AG09319 (cell line): ENCODE data around the gene GTSE1.
"Not testable (repeated sequence)": the region's sequence is repeated elsewhere in the genome, so short reads cannot be mapped to it uniquely, and the experiment has no call there.

Experiments
- DNase-seq: peaks from one replicate; pipeline ENCODE4 v3.0.0-alpha.2; 2010; ENCODE audit warnings: low read depth; ENCODE audit errors: extremely low read depth
- TF ChIP-seq, protein P1 (sequence below): IDR thresholded peaks from 2 replicates; pipeline ENCODE4 v1.5.1; 2011; ENCODE audit warnings: low read depth, mild to moderate bottlenecking, inconsistent platforms, low read length, moderate library complexity

GTSE1 gene

GRCh38 chr22:46303347-46303965 is 6.8 kb downstream of the GTSE1 start:
- TF ChIP-seq, protein P1, sequence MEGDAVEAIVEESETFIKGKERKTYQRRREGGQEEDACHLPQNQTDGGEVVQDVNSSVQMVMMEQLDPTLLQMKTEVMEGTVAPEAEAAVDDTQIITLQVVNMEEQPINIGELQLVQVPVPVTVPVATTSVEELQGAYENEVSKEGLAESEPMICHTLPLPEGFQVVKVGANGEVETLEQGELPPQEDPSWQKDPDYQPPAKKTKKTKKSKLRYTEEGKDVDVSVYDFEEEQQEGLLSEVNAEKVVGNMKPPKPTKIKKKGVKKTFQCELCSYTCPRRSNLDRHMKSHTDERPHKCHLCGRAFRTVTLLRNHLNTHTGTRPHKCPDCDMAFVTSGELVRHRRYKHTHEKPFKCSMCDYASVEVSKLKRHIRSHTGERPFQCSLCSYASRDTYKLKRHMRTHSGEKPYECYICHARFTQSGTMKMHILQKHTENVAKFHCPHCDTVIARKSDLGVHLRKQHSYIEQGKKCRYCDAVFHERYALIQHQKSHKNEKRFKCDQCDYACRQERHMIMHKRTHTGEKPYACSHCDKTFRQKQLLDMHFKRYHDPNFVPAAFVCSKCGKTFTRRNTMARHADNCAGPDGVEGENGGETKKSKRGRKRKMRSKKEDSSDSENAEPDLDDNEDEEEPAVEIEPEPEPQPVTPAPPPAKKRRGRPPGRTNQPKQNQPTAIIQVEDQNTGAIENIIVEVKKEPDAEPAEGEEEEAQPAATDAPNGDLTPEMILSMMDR: no peak
- DNase-seq: no peak

DNA sequence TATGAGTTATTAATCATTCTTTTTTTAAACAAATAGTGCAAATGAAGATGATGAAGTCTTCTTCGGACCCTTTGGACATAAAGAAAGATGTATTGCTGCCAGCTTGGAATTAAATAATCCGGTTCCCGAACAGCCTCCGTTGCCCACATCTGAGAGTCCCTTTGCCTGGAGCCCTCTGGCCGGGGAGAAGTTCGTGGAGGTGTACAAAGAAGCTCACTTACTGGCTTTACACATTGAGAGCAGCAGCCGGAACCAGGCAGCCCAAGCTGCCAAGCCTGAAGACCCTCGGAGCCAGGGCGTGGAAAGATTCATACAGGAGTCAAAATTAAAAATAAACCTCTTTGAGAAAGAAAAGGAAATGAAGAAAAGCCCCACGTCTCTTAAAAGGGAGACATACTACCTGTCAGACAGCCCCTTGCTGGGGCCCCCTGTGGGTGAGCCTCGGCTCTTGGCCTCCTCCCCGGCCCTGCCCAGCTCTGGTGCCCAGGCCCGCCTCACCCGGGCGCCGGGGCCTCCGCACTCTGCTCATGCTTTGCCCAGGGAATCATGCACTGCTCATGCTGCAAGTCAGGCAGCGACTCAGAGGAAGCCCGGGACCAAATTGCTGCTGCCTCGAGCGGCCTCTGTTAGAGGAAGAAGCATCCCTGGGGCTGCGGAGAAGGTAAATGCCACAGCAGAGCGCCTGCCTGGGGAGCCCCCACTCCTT is 11.8 kb downstream of the GTSE1 start:
- TF ChIP-seq, protein P1: no peak
- DNase-seq: no peak

GRCh38 chr22:46309526-46310085 is 12.9 kb downstream of the GTSE1 start:
- no peak for DNase-seq
- TF ChIP-seq, protein P1: no peak

DNA sequence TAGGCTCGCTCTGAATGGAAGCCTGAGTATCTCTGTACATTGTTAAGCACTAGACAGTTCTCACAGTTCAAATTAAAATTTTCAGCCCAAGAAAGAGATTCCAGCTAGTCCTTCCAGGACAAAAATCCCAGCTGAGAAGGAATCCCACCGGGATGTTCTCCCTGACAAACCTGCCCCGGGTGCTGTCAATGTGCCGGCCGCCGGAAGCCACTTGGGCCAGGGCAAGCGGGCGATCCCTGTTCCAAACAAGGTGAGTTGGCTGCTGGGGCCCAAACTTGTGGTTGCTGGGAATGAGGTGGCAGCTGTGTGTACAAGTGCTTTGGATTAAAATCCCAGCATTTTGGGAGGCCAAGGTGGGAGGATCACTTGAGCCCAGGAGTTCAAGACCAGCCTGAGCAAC is 15.4 kb downstream of the GTSE1 start:
- DNase-seq: no peak

DNA sequence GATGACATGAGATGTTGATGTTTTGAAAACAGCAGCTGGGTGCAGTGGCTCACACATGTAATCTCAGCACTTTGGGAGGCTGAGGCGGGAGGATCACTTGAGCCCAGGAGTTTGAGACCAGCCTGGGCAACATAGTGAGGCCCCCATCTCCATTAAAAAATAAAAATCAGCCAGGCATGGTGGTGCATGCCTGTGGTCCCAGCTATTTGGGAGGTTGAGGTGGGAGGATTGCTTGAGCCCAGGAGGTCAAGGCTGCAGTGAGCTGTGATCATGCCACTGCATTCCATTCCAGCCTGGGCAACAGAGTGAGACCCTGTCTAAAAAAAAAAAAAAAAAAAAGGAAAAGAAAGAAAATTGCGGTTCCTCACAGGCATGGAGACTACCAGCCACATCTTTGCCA is 16.2 kb downstream of the GTSE1 start:
- DNase-seq: not testable (repeated sequence)

More for the DNA sequence above, 15.4 kb downstream of the GTSE1 start:
- TF ChIP-seq, protein P1: no peak

DNA sequence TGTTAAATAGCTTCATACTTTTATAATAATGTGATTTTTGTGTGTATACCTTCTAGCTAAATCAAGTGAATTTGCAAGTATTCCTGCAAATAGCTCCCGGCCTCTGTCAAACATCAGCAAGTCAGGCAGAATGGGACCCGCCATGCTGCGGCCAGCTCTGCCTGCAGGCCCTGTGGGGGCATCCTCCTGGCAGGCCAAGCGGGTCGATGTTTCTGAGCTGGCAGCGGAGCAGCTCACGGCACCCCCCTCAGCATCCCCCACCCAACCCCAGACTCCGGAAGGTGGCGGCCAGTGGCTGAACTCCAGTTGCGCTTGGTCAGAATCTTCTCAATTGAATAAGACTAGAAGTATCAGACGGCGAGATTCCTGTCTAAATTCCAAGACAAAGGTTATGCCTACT is 19.3 kb downstream of the GTSE1 start:
- TF ChIP-seq, protein P1: no peak
- no peak for DNase-seq

- DNase-seq: no peak
- TF ChIP-seq, protein P1: no peak
Measured at GRCh38 chr22:46317646-46318045, 21.0 kb downstream of the GTSE1 start.
